SKM-1 treated with dmso at 0.1 percent for 144 hours (cell line): Measurements from ENCODE around the gene PGLYRP4.

Experiments
- DNase-seq: peaks from one replicate; lab custom pipeline; 2025; ENCODE audit not compliant: unreplicated experiment; lab: John Stamatoyannopoulos, UW

Gene PGLYRP4

DNA sequence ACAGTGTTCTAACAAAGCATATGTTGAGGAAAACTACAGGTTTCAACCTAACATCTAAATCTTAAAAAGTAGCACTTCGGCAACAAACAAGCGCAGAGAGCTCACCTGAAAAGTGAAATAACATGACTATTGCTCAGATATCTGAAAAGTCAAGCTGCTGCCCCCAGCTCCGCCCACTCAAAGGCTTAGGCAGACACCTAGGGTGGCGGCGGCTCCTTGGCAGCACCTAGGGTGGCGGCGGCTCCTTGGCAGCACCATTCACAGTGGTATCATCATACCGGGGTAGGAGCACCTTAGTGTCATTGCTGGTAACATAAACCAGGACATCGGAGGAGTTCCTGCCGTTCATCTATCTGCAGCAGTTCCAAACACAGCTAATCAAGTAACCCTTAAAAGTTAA lies 30.9 kb upstream of the PGLYRP4 start:
- no peak for DNase-seq

DNA sequence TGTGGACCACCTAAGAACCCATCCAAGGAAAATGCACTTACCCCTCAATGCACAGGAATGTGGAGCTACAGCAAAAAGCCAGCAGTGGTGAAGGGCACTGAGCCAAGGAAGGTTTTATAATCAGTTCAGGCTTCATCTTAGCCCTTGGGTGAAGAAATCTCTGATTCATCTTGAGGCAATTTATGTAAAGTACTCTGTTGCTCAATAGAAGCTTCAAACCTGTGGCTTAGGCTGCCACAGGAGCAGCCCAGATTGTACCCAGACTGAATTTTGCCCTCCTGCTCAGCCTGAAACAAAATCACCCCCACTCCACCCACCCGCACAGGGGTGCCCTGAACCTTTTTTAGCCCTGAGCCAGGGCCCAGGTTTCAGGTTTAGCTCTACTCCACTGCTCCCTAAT lies 26.9 kb upstream of the PGLYRP4 start, which contains the start of gene S100A12:
Gene S100A12 (minus strand): TSS at position 111 of the 400 bp plus-strand sequence. CDS start 1,029 bp downstream, outside the sequence.
- peak; percentile 90 for DNase-seq

DNA sequence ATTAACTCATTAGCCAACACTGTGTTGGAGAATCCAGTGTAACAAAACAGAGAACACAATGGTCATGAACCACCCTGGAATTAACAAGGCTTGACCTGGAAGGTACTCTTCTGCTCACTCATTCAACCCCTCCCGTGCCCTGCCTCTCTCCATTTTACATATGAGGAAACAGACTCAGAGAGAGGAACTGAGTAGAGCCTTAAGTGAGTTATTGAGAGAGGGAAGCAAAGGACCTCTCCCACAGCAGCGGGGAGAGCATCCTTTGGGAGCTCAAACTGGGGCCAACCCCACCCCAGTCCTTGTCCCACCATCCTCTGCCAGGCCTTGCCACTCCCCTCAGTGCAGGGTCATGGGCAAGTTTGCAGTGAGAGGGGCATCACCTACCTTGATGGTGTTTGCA lies 25.4 kb upstream of the PGLYRP4 start:
- DNase-seq, result peak; percentile 66

DNA sequence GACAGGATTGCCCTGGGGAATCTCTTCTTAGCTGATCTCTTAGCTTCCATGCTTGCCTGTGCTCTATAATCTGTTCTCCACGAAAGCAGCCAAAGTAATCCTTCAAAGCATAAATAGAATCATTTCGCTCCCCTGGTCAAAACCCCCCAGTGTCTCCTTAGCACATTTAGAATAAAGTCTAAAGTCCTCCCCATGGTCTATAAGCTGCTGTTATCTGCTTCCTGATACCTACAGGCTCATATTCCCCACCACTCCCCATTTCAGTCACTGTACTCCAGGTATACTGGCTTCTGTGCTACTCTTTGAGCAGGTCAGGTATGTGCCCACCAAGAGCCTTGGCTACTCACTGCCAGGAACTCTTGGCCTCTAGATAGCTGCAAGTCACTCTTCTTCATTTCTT lies 23.9 kb upstream of the PGLYRP4 start:
- no peak for DNase-seq

DNA sequence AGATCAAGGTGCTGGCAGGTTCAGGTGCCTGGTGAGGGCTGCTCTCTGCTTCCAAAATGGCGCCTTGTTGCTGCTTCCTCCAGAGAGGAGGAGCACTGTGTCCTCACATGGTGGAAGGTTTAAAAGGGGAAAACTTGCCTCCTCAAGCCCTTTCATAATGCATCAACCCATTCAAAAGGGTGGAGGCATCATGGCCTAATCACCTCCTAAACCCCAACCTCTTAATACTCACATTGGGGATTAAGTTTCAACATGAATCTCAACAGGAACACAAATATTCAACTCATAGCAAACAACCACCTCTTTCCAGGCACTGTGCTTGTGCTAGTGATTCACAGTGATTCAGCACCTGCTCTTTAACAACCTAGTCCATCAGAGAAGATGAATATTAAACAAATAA lies 22.6 kb upstream of the PGLYRP4 start:
- DNase-seq, result no peak

DNA sequence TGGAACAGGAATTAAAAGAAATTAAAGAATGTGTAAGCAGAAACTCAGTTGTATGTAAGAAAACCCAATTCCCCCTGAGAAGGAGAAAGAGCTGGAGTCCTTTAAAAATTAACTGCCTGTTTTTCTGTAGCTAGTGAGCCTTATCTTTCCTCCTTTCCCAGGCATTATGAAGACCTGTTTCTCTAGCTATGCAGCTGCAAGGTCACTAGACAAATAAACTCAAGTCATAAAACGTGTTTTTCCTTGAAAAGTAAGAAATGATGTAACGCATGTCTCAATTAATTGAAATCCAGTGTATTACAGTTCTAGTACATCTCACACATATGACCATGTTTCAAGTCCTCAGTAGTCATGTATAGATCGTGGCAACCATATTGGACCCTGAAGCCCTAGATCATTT lies 21.5 kb upstream of the PGLYRP4 start:
- DNase-seq, result no peak

DNA sequence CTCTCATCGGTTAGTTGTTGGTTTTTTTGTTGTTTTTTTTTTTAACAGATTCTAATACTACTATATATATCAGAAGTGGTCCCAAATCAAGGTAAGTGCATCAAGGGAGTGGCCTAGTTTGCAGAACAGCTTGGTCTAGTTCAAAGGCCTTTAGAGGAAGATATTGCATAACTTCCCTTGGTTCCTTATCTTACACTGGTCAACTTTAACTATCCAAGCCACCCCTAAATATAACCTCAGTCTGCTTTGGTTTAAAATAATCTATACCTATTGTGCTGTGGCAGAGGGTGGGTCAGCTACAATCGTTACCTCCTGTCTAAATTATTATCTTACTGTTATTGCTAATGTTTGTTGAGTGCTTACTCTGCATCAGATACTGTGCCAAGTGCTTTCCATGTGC lies 19.9 kb upstream of the PGLYRP4 start:
- DNase-seq, result peak; percentile 74

DNA sequence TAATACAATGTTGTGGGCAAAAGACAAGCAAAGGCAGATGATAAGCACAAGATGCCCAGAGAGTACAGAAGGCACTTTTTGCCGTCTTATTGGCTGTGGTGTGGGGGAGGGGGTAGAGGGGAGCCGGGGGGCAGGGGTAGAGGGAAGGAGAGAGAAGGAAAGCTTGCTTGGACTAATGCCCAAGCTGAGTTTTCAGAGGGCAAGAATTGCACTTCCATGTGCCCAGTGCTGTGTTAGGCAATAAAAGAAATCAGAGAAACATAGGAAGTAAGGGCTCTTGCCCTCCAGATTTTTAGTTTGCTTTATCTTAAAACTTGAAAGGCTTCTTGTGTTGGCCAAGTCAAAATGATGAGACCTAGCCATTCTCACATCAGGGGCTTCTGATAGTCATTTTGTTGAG lies 18.4 kb upstream of the PGLYRP4 start:
- DNase-seq, result no peak

DNA sequence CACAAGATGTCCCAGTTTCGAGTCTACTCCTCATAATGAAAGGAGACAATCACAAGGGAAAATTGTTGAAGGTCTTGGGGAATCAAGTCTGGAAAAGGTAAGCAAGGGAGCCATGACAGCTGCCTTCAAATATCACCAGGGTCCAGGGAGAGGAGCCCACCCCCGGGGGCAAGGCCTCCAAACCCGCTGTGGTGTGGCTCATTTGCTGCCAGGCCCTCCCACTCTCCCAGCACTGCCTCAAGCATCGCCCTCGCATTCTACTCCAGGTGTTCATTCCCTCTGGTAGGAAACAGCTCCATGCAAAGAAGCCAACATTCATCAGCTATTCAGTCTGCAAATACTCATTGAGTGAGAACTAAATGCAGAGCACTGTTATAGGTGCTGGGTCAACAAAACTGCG lies 17.6 kb upstream of the PGLYRP4 start:
- DNase-seq, result no peak

DNA sequence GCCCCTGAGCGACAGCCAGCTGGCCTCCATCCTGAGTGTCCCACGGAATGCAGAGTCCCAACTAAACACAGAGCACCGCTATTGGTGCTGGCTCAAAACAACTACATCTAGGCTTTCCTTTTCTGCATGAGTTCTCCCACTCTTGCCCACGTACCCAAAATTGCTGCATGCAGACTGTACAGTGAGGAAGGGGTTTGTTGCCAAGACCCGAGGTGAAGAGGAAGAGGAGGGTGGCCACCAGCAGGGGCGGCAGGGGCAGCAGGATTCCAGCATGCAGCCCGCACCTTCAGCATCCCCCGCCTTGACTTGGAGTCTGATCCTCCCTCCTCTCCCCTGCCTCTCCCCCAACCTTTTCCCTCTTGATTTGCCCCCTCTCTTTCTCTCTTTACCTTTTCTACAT lies 17.1 kb upstream of the PGLYRP4 start:
- no peak for DNase-seq

DNA sequence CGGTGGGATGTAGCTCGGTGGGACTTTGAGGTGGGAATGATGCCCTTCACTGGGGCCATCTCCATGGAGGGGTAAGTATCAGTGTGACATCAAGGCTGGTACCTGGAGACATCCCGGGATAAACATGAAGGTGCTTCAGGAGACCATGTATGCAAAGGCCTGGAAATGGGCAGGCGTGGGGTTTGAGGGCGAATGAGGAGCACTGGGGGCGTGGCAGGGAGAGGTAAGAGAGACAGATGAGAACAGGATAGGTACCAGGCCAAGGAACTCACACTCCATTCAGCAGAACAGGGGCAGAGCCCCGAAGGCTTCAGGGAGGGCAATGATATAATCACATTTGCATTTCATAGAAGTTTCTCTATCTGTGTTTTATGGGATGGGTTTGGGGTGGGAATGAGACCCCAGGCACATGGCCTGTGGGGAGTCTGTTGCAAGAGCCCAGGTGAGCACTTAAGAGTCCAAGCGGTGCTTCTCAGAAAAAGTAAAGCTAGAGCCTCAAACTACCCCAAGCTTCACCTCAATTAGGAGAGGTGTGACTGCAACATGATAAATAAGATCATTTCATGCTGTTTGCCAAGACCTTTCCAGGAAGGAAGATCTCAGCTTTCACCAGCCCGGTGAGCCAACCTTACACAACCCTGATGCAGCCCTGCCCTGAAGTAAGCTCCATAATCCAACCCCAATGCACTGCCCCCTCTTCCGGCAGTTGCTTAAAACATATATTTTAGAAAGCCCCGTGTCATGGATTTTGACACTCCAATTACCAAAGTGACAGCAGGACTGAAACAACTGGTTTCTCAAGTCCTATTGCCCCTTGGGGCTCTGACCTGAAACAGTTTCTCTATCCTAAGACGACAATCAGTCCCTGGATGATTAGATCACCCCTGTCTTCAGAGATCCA lies 16.4 kb upstream of the PGLYRP4 start:
- DNase-seq, result peak; percentile 97

DNA sequence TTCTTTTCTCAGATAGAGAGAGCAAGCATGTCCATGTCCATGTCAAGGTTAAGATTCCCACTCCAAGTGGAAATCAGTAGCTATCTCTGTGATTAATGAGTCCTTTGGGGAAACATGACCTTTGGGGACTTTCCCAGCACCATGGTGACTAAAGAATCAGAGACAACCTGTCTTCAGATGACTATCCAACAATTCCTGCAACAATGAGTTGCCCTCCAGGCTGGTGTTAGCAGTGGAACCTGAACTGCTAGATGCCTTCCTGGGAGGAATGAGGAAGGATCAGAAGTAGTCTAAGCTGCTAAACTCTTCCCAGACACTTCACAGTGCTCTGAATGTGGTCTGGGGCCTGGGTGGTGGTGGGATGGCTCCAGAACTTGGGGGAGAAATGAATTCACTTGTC lies 15.5 kb upstream of the PGLYRP4 start:
- DNase-seq, result no peak

DNA sequence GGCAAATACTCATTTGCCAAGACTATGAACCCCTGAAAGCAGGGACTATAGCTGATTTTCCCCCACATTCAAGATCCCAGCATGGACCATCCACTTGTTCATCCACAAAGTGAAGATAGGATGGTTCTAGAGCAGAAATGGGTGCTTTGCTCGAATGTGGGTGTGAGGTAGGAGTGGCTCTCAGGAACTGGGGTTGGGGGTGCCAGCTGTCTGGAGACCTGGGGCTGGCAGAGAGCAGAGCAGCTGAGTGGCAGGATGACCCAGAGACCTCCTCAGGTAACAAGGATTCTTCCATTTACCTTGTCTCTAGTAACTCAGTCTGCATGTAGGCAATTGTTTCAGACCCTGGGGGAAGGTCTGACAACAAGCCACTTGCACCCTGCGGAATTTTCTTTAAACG lies 15.0 kb upstream of the PGLYRP4 start:
- no peak for DNase-seq

DNA sequence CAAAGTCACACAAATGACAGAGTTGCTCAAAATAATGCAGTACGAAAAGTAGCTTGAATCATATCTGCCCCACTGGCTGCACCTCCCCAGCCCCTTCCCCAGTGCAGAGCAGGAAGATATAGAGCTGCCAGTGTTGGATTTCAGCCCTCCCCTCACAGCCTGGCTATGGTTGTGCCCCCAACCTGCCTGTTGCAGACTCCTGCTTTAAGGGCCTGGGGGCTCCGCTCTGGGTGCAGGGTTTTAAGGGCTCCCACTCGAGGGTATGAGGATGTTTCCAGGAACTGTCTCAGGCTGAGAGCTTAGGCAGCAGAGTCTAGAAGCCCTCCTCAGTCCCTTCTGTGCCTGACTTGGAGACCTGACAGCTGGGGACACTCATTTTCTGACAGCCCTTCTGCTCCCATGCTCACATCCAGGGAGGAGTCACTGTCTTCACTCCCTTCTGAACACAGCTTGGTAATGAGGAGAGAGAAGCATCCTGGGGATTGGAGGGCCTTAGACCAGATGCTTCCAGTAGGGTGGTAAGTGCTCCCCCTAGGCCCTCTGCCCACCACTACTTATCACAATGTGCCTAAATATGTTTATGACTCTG lies 13.6 kb upstream of the PGLYRP4 start:
- DNase-seq, result no peak

DNA sequence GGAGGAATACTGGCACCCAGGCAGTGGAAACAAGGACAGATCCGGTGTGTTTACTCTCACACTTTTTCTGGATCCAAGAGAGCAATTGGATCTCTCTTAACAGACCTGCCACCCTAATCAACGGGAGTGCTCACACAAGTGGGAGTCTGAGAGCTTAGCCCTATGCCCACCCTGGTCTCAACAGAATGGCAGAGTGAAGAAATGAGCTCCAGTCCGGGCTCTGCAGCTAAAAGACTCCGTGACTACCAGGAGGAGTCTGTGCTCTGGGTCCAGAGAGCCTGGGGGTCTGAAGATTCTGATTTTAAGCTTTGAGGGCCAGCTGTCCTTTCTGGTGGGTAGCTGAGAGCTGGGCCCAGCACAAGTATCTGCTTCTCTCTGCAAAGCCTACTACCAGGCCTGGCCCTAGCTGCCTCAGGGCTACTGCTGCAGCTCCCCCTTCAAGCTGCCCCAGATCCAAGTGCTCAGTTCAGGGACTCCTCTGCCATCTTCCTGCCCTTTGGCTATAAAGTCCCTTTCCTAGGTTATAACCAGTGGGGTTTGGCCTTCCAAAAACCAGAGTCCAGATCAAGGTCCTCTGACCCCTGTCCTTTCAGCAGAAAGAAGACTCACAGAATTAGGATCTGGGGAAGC lies 13.0 kb upstream of the PGLYRP4 start:
- no peak for DNase-seq

DNA sequence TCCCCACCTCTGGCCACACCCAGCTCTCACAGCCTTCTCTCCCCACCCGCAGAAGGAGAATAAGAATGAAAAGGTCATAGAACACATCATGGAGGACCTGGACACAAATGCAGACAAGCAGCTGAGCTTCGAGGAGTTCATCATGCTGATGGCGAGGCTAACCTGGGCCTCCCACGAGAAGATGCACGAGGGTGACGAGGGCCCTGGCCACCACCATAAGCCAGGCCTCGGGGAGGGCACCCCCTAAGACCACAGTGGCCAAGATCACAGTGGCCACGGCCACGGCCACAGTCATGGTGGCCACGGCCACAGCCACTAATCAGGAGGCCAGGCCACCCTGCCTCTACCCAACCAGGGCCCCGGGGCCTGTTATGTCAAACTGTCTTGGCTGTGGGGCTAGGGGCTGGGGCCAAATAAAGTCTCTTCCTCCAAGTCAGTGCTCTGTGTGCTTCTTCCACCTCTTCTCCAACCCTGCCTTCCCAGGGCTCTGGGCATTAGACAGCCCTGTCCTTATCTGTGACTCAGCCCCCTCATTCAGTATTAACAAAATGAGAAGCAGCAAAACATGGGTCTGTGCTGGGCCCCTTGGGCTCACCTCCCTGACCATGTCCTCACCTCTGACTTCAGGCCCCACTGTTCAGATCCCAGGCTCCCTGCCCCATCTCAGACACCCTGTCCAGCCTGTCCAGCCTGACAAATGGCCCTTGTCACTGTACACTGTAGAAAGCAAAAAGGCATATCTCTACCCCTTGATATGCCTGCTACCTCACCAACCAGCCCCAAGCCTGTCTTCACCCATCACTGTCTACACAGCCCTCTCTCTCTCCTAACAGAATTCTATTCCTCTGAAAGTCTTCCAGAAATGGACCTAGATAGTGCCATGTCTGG lies 12.2 kb upstream of the PGLYRP4 start:
- DNase-seq, result no peak

DNA sequence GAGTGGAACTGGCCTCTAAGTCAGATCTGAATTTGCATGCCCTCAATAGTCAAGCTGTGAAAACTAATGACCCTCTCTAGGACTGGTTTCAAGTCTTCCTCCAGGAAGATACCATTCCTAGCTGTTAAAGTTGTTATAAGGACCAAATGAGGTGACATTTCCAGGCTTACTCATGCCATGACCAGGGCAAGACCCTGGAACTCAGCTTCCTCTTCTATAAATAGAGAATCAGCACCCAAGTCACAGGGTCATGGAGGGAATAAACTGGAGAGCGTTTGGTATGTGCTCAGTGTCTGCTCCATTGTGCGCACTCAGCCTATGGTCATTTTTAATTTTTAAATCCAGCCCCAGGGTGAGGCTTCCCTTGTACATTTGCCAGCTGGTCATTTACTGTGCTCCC lies 11.5 kb upstream of the PGLYRP4 start:
- no peak for DNase-seq

DNA sequence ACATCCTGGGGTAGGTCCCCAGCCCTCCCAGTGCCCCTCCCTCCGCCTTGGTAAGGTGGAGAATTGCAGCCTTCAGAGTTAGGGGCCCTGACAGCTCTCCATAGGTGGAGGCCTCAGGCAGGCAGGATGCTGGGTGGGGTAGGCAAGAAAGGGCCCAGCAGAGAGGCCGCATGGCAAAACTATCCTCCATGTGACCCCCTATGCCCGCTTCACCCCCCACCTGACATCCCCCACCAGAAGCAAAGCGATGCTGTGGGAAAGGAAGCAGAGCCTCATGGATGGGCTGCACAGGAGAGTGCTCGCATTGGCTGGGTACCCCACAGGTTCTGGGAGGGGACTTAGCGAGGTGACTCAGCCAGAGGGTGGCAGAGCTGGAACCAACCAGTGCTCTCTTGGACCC lies 10.6 kb upstream of the PGLYRP4 start:
- no peak for DNase-seq

DNA sequence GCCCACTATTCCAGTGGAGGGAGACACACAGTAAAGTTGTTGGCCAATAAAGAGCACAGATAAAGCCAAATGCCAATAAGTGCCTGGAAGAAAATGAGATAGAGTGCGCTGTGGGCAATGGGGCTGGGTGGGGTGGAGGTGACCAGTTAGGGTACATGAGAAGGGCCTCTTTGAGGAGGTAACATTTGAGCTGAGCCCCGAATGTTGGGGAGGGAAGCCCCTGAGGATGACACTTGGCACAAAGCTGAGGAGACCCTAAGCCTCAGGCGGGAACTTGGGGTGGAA lies 10.0 kb upstream of the PGLYRP4 start:
- no peak for DNase-seq

DNA sequence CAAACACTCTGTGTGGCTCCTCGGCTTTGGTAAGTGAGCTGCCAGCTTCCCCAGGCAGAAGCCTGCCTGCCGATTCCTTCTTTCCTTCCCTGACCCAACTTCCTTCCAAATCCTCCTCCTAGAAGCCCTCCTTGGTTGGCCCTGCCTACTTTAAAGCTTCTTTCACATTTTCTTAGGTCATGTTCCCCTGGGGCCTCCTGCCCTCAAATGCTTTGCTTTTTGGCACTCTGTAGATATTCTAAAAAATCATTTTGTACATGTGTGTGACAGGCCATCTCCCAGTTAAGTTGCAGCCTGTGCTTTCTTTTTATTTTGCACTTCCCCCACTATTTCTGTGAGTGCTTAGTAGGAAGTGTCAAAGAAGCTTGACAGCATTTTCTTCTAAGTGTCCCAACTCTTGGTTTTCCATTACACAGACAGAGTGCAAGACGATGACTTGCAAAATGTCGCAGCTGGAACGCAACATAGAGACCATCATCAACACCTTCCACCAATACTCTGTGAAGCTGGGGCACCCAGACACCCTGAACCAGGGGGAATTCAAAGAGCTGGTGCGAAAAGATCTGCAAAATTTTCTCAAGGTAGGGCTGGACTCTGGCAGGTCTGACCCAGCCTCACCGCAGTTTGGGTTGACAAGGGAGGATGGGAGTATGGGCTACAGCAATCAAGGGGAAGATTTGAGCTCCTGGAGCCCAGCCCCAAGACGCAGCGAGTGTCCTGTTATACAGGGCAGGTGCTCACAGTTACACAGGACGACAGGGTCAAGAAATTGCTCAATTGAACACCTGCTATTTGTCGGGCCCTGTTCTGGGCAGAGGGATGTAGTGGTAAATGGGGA lies 9.4 kb upstream of the PGLYRP4 start, which contains the start of gene S100A9:
Gene S100A9 (plus strand): TSS at position 2 of the 838 bp plus-strand sequence. CDS start 430 bp downstream, at position 432.
- peak; percentile 78 for DNase-seq
